ENCODE results near the gene BCAR1.
"Not testable (repeated sequence)": the region's sequence is repeated elsewhere in the genome, so short reads cannot be mapped to it uniquely, and the experiment has no call there.

Gene BCAR1

GRCh38 chr16:75252049-75252864 lies 833 bp upstream of the BCAR1 start:
- DNase-seq, result no peak

GRCh38 chr16:75250809-75251279 lies 580 bp downstream of the BCAR1 start:
- DNase-seq, result no peak

GRCh38 chr16:75250089-75250808 lies 1.2 kb downstream of the BCAR1 start:
- DNase-seq, result no peak

- DNase-seq, result no peak
Observed at GRCh38 chr16:75249441-75249840, 2.0 kb downstream of the BCAR1 start.

- no peak for DNase-seq
Observed at GRCh38 chr16:75248536-75249380, 2.7 kb downstream of the BCAR1 start.

GRCh38 chr16:75248142-75248535 lies 3.3 kb downstream of the BCAR1 start:
- DNase-seq, result no peak

- DNase-seq, result no peak
Observed at GRCh38 chr16:75247249-75247648, 4.2 kb downstream of the BCAR1 start.

GRCh38 chr16:75246504-75247205 lies 4.8 kb downstream of the BCAR1 start:
- DNase-seq, result no peak

- DNase-seq, result no peak
Observed at GRCh38 chr16:75244844-75245758, 6.3 kb downstream of the BCAR1 start.

GRCh38 chr16:75244225-75244809 lies 7.1 kb downstream of the BCAR1 start:
- DNase-seq, result no peak

GRCh38 chr16:75243667-75244224 lies 7.7 kb downstream of the BCAR1 start:
- no peak for DNase-seq

GRCh38 chr16:75242436-75243078 lies 8.9 kb downstream of the BCAR1 start:
- not testable (repeated sequence) for DNase-seq

- DNase-seq, result no peak
Observed at GRCh38 chr16:75241955-75242354, 9.5 kb downstream of the BCAR1 start.

- DNase-seq, result no peak
Observed at GRCh38 chr16:75241412-75241811, 10.0 kb downstream of the BCAR1 start.

- DNase-seq, result not testable (repeated sequence)
Observed at GRCh38 chr16:75240633-75241032, 10.8 kb downstream of the BCAR1 start.

GRCh38 chr16:75239542-75240122 lies 11.8 kb downstream of the BCAR1 start:
- no peak for DNase-seq

GRCh38 chr16:75238853-75239541 lies 12.4 kb downstream of the BCAR1 start:
- DNase-seq, result no peak

GRCh38 chr16:75238132-75238852 lies 13.1 kb downstream of the BCAR1 start:
- DNase-seq, result no peak
